GM12801 (cell line): Measurements from ENCODE around the gene SHISA3.

Experiments used
- TF ChIP-seq, protein P1 (sequence below): IDR thresholded peaks from one replicate; pipeline ENCODE4 v1.5.1; 2011; ENCODE audit warnings: control low read depth; ENCODE audit not compliant: insufficient read length; ENCODE audit errors: extremely low read depth

The SHISA3 gene

DNA sequence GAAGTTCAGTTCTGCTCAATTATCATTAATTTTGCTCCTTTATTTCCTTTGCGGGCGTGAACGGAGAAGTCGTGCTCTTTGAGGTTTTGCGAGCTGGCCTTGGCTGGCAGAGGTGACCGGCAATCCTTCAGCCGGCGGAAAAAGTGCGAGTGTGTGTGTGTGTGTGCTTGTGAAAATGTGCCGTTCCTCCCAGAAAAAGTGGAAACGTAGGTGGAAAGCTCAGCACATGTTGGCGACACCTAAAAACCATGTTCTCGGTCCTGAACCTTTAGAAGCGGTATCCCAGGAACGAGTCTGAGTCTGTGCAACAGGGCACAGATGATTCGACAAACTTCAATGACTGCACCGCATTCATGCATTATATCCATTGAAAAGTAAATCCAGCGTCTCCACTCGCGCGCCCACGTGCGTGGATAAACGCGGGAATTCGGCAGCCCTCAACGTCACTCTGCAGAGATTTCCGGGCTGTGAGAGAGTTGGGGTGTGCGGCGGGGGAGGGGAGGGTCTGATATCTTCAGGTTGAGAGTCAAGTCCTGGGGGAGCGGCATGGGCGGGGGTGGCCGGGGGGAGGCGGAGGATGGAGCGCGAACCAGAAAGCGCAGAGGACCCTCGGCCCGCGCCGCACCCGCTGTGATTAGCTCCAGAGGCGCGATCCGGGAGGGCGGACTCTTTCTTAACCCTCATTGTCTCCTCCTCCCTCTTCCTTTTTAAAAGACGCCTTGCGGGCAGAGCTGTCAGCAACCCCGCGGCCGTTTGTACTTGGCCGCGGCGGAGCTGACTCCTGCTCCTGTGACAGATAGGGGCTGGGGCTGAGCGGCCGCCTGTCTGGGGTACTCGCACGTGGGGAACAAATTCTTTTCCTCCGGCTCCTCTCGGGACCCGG lies at the start of gene SHISA3:
SHISA3 (plus strand) TSS at position 737 of the 883 bp plus-strand sequence. CDS start 569 bp downstream, outside the sequence.
- TF ChIP-seq, protein P1, sequence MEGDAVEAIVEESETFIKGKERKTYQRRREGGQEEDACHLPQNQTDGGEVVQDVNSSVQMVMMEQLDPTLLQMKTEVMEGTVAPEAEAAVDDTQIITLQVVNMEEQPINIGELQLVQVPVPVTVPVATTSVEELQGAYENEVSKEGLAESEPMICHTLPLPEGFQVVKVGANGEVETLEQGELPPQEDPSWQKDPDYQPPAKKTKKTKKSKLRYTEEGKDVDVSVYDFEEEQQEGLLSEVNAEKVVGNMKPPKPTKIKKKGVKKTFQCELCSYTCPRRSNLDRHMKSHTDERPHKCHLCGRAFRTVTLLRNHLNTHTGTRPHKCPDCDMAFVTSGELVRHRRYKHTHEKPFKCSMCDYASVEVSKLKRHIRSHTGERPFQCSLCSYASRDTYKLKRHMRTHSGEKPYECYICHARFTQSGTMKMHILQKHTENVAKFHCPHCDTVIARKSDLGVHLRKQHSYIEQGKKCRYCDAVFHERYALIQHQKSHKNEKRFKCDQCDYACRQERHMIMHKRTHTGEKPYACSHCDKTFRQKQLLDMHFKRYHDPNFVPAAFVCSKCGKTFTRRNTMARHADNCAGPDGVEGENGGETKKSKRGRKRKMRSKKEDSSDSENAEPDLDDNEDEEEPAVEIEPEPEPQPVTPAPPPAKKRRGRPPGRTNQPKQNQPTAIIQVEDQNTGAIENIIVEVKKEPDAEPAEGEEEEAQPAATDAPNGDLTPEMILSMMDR: no peak

DNA sequence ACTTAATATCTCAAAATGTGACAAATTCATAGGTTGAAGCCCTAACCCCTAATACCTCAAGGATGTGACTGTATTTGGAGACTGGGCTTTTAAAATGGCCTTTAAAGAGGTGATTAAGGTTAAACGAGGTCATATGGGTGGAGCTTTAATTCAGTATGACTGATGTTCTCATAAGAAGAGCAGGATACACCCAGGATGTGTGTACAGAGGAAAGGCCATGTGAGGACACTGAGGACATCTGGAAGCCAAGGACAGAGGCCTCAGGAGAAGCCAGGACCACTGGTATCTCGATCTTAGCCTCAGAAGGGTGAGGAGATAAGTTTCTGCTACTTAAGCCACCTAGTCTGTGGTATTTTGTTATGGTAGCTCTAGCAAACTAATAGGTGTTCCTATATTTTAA lies 49.0 kb upstream of the SHISA3 start:
- TF ChIP-seq, protein P1: no peak

DNA sequence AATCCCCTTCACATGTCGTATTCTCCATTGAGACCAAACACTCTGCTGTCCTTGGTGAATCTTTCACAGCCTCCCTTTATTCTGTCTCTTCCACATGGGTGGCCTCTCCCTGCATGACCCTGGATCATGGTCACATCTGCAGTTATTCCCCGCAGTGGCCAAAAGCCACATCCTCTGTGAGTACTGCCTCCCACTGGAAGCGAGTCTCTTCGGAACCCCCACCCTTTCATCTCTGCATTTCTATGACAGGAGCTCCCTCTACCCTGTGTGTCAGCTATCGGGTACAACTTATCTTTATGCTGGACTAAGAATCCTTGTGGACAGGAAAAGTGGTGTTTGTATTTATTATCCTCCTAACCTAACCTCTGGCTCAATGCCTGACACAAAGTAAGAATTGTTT lies 48.6 kb upstream of the SHISA3 start:
- TF ChIP-seq, protein P1: no peak

DNA sequence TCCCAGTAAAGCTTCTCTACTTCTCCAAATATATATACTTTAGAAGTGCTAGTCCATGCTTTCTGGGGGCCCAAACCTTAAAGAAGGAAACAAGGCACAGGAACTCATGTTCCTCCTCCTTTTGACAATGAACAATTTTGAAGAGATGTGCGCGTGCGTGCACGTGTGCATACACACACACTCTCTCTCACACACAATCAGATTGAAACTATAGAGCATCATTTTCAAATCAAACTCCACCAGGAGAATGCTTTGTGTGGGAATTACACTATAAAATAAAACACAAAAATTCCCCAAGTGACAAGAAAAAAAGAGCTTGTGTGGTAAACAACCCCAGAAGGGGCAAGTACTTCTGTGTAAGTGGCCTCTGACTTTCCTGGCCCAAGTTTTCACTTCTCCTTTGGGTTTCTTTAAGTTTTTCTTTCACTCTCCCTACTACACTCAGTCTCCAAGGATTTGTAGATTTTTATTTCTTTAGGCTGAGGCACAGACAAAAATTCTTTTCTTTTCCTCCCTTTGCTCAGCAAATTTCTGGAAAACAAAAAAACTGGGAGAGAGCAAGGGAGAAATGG lies 46.6 kb upstream of the SHISA3 start:
- TF ChIP-seq, protein P1: no peak

DNA sequence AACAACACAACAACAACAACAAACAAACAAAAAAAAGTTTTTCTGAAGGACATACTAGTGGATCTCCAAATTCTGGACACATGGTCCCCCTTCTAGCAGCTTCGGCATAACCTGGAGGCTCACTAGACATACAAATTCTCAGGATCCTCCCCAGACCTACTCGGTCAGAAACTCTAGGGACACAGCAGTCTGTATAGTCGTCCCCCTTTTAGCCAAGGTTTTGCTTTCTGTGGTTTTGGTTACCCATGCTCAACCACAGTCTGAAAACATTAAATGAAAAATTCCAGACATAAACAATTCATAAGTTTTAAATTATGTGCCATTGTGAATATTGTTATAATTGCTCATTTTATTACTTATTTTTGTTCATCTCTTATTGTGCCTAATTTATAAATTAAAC lies 45.2 kb upstream of the SHISA3 start:
- TF ChIP-seq, protein P1: no peak

DNA sequence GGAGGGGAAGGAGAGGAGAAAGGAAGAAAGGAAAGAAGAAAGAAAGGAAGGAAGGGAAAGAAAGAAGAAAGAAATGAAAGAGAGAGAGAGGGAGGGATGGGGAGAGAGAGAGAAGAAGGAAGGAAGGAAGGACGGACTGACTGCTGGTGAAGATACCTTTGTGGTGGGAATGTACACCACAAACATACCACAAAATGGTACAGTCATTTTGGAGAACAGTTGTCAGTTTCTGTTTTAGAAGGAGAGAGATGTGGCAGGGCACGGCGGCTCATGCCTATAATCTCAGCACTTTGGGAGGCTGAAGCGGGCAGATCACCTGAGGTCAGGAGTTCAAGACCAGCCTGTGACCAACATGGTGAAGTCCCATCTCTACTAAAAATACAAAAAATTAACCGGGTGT lies 40.0 kb upstream of the SHISA3 start:
- TF ChIP-seq, protein P1: no peak

DNA sequence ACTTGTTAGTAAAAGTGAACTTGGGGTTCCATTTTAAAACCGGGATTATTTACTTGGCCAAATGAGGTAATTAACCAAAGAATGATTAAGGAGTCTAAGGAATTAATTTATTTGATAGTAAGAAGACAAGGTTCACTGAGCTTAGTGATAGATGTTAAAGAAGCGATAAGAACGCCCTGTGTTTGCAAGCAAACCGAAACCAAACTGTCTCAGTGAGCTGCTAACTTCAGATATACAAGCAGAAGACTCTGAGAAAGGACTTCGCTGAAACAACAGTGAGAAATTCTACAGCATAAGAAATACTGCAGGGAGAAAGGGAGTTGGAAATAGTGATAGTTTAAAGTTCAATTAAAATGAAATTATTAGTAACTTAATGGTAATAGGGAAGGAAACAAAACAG lies 37.6 kb upstream of the SHISA3 start:
- TF ChIP-seq, protein P1: no peak
